Measurements from ENCODE around the gene TRIO. TPM values are rescaled to one million over a fixed set of nuclear protein-coding genes. Genes with fewer than 3 reads are reported as not detected.

Gene TRIO
- total RNA-seq, 1 experiment from 2014 or later: 136 TPM

DNA sequence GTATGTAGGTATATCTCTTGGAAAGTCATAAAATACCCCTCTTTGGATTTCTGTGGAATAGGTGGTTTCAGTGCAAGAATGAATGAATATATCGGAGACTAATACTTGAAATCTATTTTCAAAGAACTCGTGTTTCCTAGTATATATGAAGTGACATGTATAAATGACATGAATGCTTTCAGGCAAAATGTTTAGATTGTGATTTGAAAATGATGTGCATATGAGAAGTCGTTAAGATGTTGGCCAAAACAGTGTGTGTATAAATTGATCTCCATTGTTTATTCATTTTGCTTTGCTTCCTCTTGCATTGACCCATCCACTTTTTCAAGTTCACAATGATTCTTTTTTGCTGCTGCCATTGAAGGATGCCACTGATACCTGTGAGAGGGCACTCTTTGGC, 8.3 kb downstream of the TRIO start:
- BruUV-seq (replicated peaks): no TSS peak
- no peaks in the 10 kb centered on the region for H3K27me3 Mint-ChIP-seq (ENCODE audit: insufficient read depth, unreplicated experiment)
- peaks cover 50% of the 10 kb centered on the region for H3K4me1 Mint-ChIP-seq (ENCODE audit: insufficient read depth, unreplicated experiment)
- TF ChIP-seq CTCF (IDR thresholded peaks at IDR 0.05; ENCODE audit: unreplicated experiment): no peak
- ChIA-PET CTCF (interaction anchor here (0.5 to 2.3 kb wide), 3 partner anchors 8 to 119 kb away, joined by 4 to 10 read pairs (median 5); no protein-coding TSS in a partner anchor), POLR2A (no interaction called here)
- H3K4me3 Mint-ChIP-seq (ENCODE audit: unreplicated experiment): no peak overlapping the region
- DNase-seq (ENCODE audit: unreplicated experiment): no peak
- intact Hi-C loops (cut with micrococcal nuclease): no loop called here
- no peaks in the 10 kb centered on the region for H3K9me3 Mint-ChIP-seq (ENCODE audit: unreplicated experiment)
- H3K27ac Mint-ChIP-seq (ENCODE audit: low read depth, unreplicated experiment): no peak overlapping the region
- H3K36me3 Mint-ChIP-seq (ENCODE audit: insufficient read depth, unreplicated experiment): peaks cover 10% of the 10 kb centered on the region

GRCh38 chr5:14153071-14153864, 10.1 kb downstream of the TRIO start:
- H3K4me1 Mint-ChIP-seq (ENCODE audit: insufficient read depth, unreplicated experiment): peaks cover 41% of the 10 kb centered on the region
- POLR2A ChIA-PET: interaction anchor here (0.7 to 6.9 kb wide), 14 partner anchors 9 to 116 kb away, joined by 3 to 92 read pairs (median 4); partner anchors contain the start of gene TRIO
- H3K27ac Mint-ChIP-seq (ENCODE audit: low read depth, unreplicated experiment): no peak overlapping the region
- no peaks in the 10 kb centered on the region for H3K9me3 Mint-ChIP-seq (ENCODE audit: unreplicated experiment)
- CTCF ChIA-PET: interaction anchor here (1.2 to 2.8 kb wide), 4 partner anchors 8 to 116 kb away, joined by 3 to 20 read pairs (median 5); no protein-coding TSS in a partner anchor
- BruUV-seq (replicated peaks): no TSS peak
- peak overlapping the region; percentile 62 for H3K4me3 Mint-ChIP-seq (ENCODE audit: unreplicated experiment)
- TF ChIP-seq CTCF (IDR thresholded peaks at IDR 0.05; ENCODE audit: unreplicated experiment): no peak
- no peaks in the 10 kb centered on the region for H3K27me3 Mint-ChIP-seq (ENCODE audit: insufficient read depth, unreplicated experiment)
- peaks cover 10% of the 10 kb centered on the region for H3K36me3 Mint-ChIP-seq (ENCODE audit: insufficient read depth, unreplicated experiment)
- intact Hi-C loops (cut with micrococcal nuclease): no loop called here
- no peak for DNase-seq (ENCODE audit: unreplicated experiment)

DNA sequence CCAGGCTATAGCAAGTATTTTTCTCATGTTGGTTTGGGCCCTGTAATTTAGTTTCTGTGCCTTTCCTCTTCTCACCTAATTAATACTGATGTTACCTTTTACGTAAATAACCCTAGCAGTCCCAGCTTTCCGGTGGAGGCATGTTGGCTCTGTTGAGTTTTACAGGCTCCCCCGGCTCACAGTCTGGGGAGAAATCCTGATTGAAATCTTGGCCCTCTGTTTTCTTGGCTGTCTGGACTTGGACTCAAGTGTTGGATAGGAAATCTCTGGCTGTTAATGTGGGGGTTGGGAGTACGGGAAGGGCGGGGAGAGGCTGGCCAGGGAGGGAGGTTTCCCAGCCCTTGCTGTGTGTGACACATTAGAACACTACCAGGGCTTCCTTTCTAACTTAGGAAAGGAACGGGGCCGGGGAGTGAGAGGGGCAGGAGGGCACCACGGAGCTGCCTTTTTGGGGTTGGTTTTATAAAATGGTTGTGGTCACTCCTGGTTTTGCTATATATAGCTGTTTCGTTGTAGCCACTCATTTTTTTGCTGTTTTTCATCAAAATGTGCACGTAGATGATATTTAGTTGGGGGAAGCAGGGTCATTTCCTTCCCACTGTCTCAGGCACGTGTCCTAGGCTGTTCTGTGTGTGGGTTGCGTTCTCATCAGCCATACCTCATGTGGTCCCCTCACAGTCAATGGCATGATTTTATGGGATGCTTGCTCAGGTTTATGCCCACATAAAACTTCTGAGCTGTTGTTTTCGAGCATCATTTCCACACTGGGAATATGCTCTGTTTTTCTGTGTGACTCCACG, 11.0 kb downstream of the TRIO start:
- peaks cover 9% of the 10 kb centered on the region for H3K36me3 Mint-ChIP-seq (ENCODE audit: insufficient read depth, unreplicated experiment)
- CTCF ChIA-PET: interaction anchor here (0.6 to 2.8 kb wide), 8 partner anchors 9 to 561 kb away, joined by 3 to 20 read pairs (median 4); no protein-coding TSS in a partner anchor
- intact Hi-C loops (cut with micrococcal nuclease): loop anchor here (1.0 kb wide), 1 partner anchor 9 kb away; no protein-coding TSS in a partner anchor
- TF ChIP-seq CTCF (IDR thresholded peaks at IDR 0.05; ENCODE audit: unreplicated experiment): no peak
- H3K9me3 Mint-ChIP-seq (ENCODE audit: unreplicated experiment): no peaks in the 10 kb centered on the region
- BruUV-seq (replicated peaks): no TSS peak
- no peak overlapping the region for H3K27ac Mint-ChIP-seq (ENCODE audit: low read depth, unreplicated experiment)
- peaks cover 36% of the 10 kb centered on the region for H3K4me1 Mint-ChIP-seq (ENCODE audit: insufficient read depth, unreplicated experiment)
- POLR2A ChIA-PET: interaction anchor here (0.7 to 6.9 kb wide), 16 partner anchors 10 to 117 kb away, joined by 3 to 92 read pairs (median 7); partner anchors contain the start of gene TRIO
- DNase-seq (ENCODE audit: unreplicated experiment): peak; percentile 75
- no peaks in the 10 kb centered on the region for H3K27me3 Mint-ChIP-seq (ENCODE audit: insufficient read depth, unreplicated experiment)
- H3K4me3 Mint-ChIP-seq (ENCODE audit: unreplicated experiment): peak overlapping the region; percentile 62

GRCh38 chr5:14155075-14155474, 11.9 kb downstream of the TRIO start:
- intact Hi-C loops (cut with micrococcal nuclease): no loop called here
- H3K4me3 Mint-ChIP-seq (ENCODE audit: unreplicated experiment): no peak overlapping the region
- no peak overlapping the region for H3K27ac Mint-ChIP-seq (ENCODE audit: low read depth, unreplicated experiment)
- H3K4me1 Mint-ChIP-seq (ENCODE audit: insufficient read depth, unreplicated experiment): peaks cover 27% of the 10 kb centered on the region
- no peaks in the 10 kb centered on the region for H3K27me3 Mint-ChIP-seq (ENCODE audit: insufficient read depth, unreplicated experiment)
- H3K9me3 Mint-ChIP-seq (ENCODE audit: unreplicated experiment): no peaks in the 10 kb centered on the region
- ChIA-PET CTCF (interaction anchor here (1.1 to 2.8 kb wide), 3 partner anchors 10 to 121 kb away, joined by 3 to 20 read pairs (median 5); no protein-coding TSS in a partner anchor), POLR2A (interaction anchor here (1.0 to 6.9 kb wide), 10 partner anchors 11 to 117 kb away, joined by 3 to 92 read pairs (median 38); partner anchors contain the start of gene TRIO)
- BruUV-seq (replicated peaks): no TSS peak
- DNase-seq (ENCODE audit: unreplicated experiment): no peak
- no peak for TF ChIP-seq CTCF (IDR thresholded peaks at IDR 0.05; ENCODE audit: unreplicated experiment)
- H3K36me3 Mint-ChIP-seq (ENCODE audit: insufficient read depth, unreplicated experiment): peaks cover 6% of the 10 kb centered on the region

All from MCF 10A (cell line).